ENCODE data around the gene SGK2.

The SGK2 gene

DNA sequence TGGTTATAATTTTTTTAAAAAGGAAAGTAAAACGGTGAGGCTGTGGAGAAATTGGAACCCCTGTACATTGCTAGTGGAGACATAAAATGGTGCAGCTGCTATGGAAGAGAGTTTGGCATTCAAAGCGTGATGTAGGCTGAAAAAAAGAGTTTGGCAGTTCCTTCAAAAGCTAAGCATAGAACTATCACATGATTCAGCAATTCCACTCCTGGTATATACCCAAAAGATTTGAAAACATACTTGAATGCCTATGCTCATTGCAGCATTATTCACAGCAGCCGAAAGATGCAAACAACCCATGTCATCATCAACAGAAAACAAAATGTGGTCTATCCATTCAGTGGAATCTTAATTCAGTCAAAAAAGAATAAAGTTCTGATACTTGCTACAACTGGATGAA lies 4.5 kb upstream of the SGK2 start:
- no peak for TF ChIP-seq SIN3A (IDR thresholded peaks at IDR 0.05; ENCODE audit: borderline replicate concordance, insufficient read depth, low read length)
- TF ChIP-seq FOXP2 (optimal IDR thresholded peaks at IDR 0.05; ENCODE audit: borderline replicate concordance, extremely low read depth, extremely low read length, insufficient read depth): no peak
- no peak for TF ChIP-seq TAF1 (IDR thresholded peaks at IDR 0.05; ENCODE audit: borderline replicate concordance, insufficient read depth, low read length)
- TF ChIP-seq POLR2AphosphoS5 (IDR thresholded peaks at IDR 0.05; ENCODE audit: low read depth, low read length): no peak
- TF ChIP-seq, protein P1, sequence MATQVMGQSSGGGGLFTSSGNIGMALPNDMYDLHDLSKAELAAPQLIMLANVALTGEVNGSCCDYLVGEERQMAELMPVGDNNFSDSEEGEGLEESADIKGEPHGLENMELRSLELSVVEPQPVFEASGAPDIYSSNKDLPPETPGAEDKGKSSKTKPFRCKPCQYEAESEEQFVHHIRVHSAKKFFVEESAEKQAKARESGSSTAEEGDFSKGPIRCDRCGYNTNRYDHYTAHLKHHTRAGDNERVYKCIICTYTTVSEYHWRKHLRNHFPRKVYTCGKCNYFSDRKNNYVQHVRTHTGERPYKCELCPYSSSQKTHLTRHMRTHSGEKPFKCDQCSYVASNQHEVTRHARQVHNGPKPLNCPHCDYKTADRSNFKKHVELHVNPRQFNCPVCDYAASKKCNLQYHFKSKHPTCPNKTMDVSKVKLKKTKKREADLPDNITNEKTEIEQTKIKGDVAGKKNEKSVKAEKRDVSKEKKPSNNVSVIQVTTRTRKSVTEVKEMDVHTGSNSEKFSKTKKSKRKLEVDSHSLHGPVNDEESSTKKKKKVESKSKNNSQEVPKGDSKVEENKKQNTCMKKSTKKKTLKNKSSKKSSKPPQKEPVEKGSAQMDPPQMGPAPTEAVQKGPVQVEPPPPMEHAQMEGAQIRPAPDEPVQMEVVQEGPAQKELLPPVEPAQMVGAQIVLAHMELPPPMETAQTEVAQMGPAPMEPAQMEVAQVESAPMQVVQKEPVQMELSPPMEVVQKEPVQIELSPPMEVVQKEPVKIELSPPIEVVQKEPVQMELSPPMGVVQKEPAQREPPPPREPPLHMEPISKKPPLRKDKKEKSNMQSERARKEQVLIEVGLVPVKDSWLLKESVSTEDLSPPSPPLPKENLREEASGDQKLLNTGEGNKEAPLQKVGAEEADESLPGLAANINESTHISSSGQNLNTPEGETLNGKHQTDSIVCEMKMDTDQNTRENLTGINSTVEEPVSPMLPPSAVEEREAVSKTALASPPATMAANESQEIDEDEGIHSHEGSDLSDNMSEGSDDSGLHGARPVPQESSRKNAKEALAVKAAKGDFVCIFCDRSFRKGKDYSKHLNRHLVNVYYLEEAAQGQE (IDR thresholded peaks at IDR 0.05; ENCODE audit: insufficient read depth in 1 of 2, low read depth in 2 of 2, low read length in 2 of 2): no peak

DNA sequence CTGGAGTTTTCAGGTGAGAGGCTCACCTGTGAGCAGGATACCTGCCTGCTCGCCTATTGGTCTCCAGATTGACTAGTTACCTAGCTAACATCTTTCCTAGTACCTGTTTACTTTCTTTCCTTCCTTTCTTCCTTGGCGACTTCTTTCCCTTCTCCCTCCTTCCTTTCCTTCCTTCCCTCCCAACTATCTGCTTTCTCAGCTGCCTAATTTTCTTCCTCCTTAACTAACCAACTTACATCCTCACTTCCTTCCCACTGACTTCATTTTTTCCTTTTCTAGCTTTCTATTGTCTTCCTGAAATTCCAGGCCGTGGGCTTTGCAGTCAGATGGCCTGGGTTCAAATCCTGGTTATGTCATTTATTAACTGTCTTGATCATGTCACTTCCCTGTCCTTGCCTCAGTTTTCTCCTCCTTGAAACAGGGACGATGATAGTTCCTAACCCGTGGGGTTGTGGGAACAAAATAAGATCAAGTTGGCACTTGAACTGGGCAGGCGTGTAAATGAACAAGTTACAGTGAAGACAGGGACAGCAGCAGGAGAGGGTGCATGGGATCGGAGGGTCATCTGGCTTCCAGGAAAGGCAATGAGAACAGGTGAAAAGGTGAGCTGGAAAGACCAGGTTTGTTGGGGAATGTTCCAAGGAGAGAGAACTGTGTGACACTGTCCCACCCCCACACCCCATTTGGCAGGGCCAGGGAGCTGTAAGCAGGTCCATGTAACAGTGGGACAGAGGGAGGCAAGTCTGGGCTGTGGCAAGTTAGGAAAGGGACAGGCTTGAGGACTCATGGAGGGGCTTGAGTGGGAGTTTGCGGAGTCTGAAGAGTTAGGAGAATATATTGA lies 540 bp downstream of the SGK2 start:
- TF ChIP-seq POLR2AphosphoS5 (IDR thresholded peaks at IDR 0.05; ENCODE audit: low read depth, low read length): no peak
- TF ChIP-seq TAF1 (IDR thresholded peaks at IDR 0.05; ENCODE audit: borderline replicate concordance, insufficient read depth, low read length): no peak
- no peak for TF ChIP-seq FOXP2 (optimal IDR thresholded peaks at IDR 0.05; ENCODE audit: borderline replicate concordance, extremely low read depth, extremely low read length, insufficient read depth)
- TF ChIP-seq, protein P1 (IDR thresholded peaks at IDR 0.05; ENCODE audit: insufficient read depth in 1 of 2, low read depth in 2 of 2, low read length in 2 of 2): no peak
- TF ChIP-seq SIN3A (IDR thresholded peaks at IDR 0.05; ENCODE audit: borderline replicate concordance, insufficient read depth, low read length): no peak

DNA sequence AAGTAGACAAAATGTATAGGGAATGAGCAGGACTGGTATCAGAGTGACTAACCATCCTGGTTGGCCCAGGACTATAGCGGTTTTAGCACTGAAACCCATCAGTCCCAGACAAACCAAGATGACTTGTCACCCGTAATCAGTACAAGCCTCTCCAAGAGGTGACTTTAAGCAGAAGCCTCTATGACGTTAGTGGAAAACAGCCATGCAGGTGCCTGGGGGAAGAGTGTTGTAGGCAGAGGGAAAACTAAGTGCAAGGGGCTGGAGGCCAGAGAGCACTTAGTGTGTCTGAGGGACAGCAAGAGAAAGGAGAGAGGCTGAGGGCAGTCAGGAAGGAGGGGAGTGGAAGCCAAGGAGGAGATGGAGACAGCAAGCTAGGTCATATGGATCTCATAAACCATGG lies 2.1 kb downstream of the SGK2 start:
- TF ChIP-seq POLR2AphosphoS5 (IDR thresholded peaks at IDR 0.05; ENCODE audit: low read depth, low read length): no peak
- TF ChIP-seq FOXP2 (optimal IDR thresholded peaks at IDR 0.05; ENCODE audit: borderline replicate concordance, extremely low read depth, extremely low read length, insufficient read depth): no peak
- TF ChIP-seq SIN3A (IDR thresholded peaks at IDR 0.05; ENCODE audit: borderline replicate concordance, insufficient read depth, low read length): no peak

DNA sequence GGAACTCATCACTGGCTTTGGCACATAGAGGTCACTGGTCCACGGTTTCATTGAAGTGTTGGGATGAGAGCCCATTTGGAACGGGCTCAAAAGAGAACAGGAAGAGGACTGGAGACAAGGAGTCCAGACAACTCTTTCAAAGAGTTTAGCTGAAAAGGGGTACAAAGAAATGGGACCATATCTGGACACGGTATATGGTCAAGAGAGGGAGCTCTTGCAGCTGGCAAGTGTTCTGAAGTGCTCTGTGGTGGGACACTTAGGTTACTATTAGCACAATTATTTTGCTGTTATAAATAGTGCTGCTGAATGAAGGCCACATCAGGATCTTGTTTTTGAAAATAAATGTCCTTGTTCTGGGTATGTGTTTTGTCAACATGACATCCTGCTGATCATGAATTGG lies 4.6 kb downstream of the SGK2 start:
- TF ChIP-seq SIN3A (IDR thresholded peaks at IDR 0.05; ENCODE audit: borderline replicate concordance, insufficient read depth, low read length) (no peak), POLR2AphosphoS5 (IDR thresholded peaks at IDR 0.05; ENCODE audit: low read depth, low read length) (no peak), FOXP2 (optimal IDR thresholded peaks at IDR 0.05; ENCODE audit: borderline replicate concordance, extremely low read depth, extremely low read length, insufficient read depth) (no peak), TAF1 (IDR thresholded peaks at IDR 0.05; ENCODE audit: borderline replicate concordance, insufficient read depth, low read length) (no peak)
- TF ChIP-seq, protein P1 (IDR thresholded peaks at IDR 0.05; ENCODE audit: insufficient read depth in 1 of 2, low read depth in 2 of 2, low read length in 2 of 2): no peak

DNA sequence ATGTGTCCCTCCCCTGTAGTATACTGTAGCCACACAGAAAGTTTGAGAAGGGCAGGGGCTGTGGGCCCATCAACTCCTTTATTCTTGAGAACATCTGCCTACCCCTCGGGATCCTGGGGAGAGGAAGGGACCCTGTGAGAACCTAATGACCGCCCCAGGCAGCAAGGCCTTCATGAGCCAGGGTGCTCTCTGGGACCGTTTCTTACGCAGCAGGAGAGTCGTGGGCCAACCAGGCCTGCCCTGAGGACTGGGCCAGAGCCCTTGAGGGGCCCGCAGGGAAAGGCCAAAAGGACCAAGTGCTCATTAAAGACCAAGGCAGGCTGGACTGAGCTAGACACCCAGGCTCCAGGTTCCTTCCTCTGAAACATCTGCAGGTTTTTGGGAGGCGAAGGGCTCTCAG lies 5.2 kb downstream of the SGK2 start:
- TF ChIP-seq, protein P1 (IDR thresholded peaks at IDR 0.05; ENCODE audit: insufficient read depth in 1 of 2, low read depth in 2 of 2, low read length in 2 of 2): no peak
- no peak for TF ChIP-seq POLR2AphosphoS5 (IDR thresholded peaks at IDR 0.05; ENCODE audit: low read depth, low read length)
- no peak for TF ChIP-seq SIN3A (IDR thresholded peaks at IDR 0.05; ENCODE audit: borderline replicate concordance, insufficient read depth, low read length)
- no peak for TF ChIP-seq FOXP2 (optimal IDR thresholded peaks at IDR 0.05; ENCODE audit: borderline replicate concordance, extremely low read depth, extremely low read length, insufficient read depth)
- no peak for TF ChIP-seq TAF1 (IDR thresholded peaks at IDR 0.05; ENCODE audit: borderline replicate concordance, insufficient read depth, low read length)
